Prostate gland (tissue), 2 donors: ENCODE measurements around the gene CASKIN1.

Source experiments
- POLR2A ChIP-seq: fragments of 450-650 bp; IDR thresholded peaks from one replicate; pipeline ENCODE4 v1.6.1; 2016; ENCODE audit warnings: antibody characterized with exemption, mild to moderate bottlenecking
- POLR2AphosphoS5 ChIP-seq: sonication (generic); formaldehyde crosslinking; IDR thresholded peaks from one replicate; pipeline ENCODE4 v1.6.1; 2017; ENCODE audit warnings: antibody characterized with exemption
- TF ChIP-seq, protein P1 (sequence below), 4 experiments: fragments of 200-600 bp in 2 of 4; fragments of 450-650 bp in 2 of 4; sonication (generic) in 2 of 4; IDR thresholded peaks; 1 replicate in 3 of 4; 2 replicates in 1 of 4; pipeline ENCODE4 v1.5.1; 2016 to 2019; ENCODE audit warnings: antibody characterized with exemption in 4 of 4, mild to moderate bottlenecking in 2 of 4, moderate library complexity in 2 of 4

DNA sequence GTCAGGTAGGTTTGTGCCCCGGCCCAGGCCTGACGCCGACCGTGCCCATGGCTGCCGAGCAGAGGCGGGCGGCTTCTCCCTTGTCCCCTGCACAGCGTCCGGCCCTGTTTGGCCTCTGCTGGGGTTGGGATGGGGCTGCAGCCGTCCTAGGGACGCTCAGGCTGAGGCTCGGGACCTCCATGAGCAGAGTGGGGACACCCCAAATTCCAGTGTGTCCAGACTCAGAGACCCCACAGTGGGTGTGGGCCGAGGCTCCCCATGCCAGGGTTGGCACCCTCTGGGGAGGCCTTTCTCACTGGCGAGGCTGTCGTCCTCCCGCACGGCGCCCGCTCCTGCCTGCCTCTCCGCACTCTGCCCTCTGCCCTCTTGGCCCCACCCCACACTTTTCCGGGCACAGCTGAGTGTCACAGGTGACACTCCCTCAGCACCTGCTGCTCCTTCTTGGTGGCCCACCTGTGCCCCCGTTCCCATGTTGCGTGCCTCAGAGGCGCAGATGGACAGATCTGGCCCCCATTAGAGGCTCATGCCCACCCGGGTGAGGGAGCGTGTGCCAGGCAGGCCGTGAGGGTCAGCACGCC is 24.7 kb downstream of the CASKIN1 start:
- no peak for TF ChIP-seq POLR2A
- TF ChIP-seq, protein P1, sequence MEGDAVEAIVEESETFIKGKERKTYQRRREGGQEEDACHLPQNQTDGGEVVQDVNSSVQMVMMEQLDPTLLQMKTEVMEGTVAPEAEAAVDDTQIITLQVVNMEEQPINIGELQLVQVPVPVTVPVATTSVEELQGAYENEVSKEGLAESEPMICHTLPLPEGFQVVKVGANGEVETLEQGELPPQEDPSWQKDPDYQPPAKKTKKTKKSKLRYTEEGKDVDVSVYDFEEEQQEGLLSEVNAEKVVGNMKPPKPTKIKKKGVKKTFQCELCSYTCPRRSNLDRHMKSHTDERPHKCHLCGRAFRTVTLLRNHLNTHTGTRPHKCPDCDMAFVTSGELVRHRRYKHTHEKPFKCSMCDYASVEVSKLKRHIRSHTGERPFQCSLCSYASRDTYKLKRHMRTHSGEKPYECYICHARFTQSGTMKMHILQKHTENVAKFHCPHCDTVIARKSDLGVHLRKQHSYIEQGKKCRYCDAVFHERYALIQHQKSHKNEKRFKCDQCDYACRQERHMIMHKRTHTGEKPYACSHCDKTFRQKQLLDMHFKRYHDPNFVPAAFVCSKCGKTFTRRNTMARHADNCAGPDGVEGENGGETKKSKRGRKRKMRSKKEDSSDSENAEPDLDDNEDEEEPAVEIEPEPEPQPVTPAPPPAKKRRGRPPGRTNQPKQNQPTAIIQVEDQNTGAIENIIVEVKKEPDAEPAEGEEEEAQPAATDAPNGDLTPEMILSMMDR (IDR thresholded peaks at IDR 0.05), result no peak
- TF ChIP-seq POLR2AphosphoS5, result no peak
